Ureter (tissue), 1 donor: ENCODE results near the gene LAMC3. TPM values are rescaled to one million over a fixed set of nuclear protein-coding genes. Genes with fewer than 3 reads are reported as not detected.

Experiments
- DNase-seq: peaks from one replicate; pipeline ENCODE4 v3.0.0-alpha.2; 2020; ENCODE audit warnings: low spot score
- total RNA-seq: library from RNA; stranded (reverse); gene quantifications from one replicate; pipeline ENCODE4 v1.2.4, GENCODE V29; 2023
- donor health status: DM: yes; HTN: yes; CAD: no.

The LAMC3 gene
- total RNA-seq, result 50.6 TPM

DNA sequence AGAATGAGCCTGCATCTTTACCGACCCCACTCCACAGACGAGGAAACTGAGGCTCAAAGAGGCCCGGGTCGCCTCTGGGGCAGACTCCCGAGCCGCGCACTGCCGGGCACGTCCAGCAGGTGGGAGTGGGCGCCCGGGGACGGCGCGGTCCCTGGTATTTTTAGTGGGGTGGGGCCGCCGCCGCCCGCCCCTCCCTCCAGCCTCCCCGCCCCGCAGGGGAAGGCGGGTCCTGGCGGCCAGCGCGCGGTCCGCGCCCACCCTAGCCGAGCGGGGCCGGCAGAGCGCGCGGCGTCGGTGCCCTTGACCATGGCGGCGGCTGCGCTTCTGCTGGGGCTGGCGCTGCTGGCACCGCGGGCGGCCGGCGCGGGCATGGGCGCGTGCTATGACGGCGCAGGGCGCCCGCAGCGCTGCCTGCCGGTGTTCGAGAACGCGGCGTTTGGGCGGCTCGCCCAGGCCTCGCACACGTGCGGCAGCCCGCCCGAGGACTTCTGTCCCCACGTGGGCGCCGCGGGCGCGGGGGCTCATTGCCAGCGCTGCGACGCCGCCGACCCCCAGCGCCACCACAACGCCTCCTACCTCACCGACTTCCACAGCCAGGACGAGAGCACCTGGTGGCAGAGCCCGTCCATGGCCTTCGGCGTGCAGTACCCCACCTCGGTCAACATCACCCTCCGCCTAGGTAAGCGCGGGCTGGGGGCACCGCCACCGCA lies at the start of gene LAMC3:
Gene LAMC3, plus strand, starts transcription at position 266 of the 710 bp plus-strand sequence. Its CDS starts 41 bp downstream, at position 307.
- no peak for DNase-seq

DNA sequence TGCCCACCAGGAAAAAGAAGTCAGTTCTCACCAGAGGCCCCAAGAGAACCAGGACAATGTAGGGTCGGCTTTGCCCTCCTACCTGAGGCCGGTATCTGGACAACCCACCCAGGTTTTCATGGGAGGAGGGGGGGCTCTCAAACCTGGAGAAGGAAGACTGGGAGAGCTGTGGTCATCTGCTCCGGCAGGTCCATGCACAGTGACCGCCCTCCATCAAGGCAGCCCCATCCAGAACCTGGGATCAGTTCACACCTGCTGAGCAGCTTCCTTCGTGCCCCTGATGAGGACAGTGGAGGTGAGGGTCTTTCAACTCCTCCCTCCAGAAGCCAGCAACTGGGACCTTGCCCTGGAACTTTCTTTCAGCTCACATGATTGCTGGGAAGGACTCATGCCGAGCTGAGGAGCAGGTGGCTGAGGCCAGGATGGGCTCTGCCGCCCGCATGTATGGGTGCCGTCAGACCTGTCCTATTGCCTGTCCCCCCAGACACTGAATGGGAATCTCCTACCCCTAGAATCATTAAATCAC lies 49.1 kb upstream of the LAMC3 start:
- DNase-seq, result no peak

DNA sequence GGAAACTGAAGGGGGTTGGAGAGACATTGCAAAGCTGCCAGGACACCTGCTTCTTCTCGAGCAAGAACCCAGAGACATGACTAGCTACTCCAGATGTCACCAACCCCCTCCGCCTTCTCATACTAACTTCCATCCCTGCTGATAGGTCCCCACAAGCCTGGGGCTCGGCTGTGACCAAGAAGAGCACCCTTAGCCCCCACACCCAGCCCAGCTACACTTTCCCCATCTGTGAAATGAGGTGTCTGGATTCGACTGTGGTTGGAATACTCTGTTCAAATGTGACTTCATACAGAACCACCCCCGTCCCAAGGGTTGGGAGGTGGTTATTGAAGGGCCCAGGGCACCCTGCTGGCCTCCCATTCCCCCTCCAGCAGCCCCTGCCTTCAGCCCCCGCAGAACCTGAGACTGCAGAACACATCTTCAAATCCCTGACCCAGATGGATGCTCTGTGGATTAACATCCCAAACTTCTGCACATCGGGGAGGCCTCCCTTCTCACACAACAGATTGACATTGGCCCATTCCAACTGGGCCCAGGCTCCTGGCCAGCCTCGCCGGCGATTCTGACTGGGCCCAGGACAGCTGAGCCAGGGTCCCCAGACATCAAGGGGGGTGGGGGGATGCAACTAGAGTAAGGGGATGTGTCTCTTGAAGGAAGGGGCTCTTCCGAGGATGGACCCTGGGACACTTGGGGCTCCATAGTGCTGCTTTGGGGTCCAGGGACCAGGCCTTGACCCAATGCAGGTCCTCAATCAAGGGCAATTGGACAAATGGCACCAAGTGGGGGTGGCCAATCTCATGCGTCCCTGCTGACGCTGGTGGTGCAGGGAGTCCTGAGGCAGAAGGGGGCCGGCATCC lies 48.2 kb upstream of the LAMC3 start:
- DNase-seq, result no peak

DNA sequence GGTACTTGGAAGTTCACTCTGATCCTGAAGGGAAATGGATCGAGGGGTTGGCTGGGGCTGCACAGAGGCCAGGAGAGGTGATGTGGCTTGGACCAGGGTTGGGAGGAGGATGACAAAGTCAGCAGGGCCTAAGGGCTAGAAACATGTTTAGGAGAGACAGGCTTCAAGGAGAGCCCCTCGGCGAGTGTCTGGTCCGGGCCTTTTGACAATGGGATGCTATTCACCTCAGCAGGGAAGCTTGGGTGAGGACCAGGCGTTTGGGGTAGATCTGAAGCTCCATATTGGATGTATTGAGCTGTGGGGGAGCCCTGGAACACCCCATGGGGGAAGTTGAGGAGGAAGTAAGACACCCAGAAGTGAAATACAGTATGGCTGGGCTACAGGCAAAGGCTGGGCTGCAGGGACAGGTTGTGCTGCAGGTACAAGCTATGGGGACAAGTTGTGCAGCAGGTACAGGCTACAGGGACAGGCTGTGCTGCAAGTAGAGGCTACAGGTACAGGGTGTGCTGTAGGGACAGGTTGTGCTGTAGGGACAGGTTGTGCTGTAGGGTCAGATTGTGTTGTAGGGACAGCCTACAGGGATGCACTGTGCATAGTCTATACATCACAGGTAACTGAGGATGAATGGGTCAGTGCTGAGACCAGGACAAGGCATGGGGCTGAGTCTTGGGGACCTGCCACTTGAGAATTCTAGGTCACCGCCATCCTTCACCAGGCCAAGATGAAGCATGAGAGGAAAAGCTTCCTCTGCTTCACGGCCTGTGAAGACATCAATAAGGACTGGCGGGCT lies 47.3 kb upstream of the LAMC3 start:
- no peak for DNase-seq

DNA sequence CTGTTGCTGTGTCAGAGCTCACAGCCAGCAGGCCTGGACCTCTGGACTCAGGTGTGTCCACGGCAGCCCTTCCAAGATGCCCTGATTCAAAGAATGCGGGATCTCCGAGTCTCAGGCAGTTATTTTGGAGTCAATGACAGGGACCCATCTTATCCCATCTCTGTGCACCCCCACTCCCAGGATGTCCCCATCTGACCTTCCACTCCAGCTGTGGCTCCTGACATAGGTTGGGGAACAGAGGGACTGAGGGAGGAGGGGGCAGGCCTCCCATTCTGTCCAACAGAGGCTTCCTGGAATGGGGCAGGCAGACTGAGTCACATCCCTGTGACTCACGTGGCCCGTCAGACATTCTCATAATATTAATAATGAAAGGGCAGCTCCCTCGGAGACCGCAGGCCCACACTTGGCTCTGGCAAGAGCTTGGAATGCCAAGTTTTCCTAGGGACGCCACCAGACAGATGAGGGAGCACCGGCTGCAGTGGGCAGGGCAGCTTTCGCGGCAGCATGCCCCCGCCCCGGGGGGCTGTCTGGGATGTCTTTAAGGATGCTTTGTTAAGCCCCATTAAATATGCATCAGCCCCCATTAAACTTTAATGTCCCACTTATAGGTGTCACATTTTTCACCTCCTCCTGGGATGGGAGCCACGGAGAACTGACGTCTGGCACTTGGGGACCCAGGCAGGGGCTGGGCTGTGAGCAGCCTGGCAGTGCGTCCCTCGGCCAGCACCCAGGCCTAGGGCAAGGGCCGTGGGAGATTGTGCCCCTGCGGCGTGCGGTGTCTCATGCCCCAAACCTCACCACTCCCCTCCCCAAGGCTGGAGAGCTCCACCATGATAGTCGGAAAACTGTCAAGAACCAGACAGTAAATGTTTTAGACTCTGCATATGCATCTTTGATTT lies 46.3 kb upstream of the LAMC3 start:
- no peak for DNase-seq

DNA sequence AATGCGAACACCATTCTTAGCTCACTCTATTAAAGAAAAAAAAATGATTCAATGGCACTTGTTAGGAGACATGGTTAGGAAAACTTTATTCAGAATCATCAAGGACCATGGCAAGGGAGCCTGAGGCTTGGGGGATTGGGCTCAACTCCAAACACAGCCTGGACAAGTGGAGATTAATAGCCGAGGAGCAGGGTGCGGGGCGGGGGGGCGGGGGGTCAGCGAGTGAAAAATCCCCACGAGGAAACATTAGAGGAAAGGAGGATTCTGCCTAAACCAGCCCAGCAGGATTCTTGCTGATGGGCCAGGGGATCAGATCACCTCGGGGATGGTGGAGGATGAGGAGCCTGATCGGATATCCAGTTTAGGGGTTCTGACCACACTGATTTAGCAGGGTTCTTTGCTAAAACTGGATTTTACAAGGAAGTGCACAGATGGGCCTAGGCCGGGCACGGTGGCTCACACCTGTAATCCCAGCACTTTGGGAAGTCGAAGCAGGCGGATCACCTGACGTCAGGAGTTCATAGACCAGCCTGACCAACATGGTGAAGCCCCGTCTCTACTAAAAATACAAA lies 45.6 kb upstream of the LAMC3 start:
- no peak for DNase-seq

DNA sequence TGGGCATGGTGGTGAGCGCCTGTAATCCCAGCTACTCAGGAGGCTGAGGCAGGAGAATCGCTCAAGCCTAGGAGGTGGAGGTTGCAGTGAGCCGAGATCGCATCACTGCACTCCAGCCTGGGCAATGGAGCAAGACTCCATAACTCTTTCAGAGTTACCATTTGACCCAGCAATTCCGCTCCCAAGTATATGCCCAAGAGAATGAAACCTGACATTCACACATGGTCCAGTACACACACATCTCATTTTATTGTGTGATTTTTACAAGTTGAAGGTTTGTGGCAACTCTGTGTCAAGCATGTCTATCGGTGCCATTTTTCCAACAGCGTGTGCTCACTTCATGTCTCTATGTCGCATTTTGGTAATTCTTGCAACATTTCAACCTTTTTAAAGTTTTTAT lies 45.1 kb upstream of the LAMC3 start:
- no peak for DNase-seq

DNA sequence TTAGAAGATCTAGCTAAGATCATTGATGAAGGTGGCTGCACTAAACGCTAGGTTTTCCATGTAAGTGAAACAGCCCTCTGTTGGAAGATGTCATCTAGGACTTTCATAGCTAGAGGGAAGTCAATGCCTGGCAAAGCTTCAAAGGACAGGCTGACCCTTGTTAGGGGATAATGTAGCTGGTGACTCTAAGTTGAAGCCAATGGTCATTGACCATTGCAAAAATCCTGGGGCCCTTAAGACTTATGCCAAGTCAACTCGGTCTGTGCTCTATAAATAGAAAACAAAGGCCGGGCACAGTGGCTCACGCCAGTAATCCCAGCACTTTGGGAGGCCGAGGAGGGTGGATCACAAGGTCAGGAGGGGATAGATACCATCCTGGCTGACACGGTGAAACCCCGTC lies 43.3 kb upstream of the LAMC3 start:
- DNase-seq, result no peak

DNA sequence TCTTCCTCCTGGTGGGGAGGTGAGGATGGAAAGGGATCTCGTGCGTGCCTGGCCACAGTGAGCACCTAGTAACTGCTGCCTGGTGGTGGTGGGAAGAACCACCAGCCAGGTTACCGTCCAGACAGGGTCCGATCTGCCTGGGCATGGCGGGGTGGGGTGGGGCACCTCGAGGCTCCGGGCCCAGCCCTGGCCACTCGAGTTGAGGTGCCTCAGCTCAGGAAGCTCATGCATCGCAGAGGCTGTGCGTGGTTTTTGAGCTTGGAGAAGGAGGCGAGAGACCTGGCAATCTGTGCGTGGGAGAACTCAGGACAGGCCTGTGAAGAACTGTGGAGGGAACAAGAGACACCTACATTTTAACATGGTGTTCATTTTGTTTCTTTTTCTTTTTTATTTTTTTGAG lies 38.9 kb upstream of the LAMC3 start:
- no peak for DNase-seq

DNA sequence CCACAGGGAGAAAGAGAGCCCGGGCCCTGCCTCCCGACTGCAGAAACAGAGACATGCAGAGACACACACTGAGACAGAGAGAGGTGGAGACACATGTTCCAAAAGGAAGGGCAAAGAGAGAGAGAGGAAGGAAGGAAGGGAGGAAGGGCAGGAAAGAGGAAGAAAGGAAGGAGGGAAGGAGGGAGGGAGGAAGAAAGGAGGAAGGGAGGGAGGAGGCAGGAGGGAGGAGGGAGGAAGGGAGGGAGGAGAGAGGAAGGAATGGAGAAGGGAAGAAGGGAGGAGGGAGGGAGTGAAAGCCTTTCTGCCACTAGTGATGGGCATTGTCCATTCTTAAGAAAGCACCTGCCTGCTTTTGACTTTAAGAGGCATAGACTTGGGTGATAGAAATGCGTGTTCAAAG lies 38.1 kb upstream of the LAMC3 start:
- no peak for DNase-seq

DNA sequence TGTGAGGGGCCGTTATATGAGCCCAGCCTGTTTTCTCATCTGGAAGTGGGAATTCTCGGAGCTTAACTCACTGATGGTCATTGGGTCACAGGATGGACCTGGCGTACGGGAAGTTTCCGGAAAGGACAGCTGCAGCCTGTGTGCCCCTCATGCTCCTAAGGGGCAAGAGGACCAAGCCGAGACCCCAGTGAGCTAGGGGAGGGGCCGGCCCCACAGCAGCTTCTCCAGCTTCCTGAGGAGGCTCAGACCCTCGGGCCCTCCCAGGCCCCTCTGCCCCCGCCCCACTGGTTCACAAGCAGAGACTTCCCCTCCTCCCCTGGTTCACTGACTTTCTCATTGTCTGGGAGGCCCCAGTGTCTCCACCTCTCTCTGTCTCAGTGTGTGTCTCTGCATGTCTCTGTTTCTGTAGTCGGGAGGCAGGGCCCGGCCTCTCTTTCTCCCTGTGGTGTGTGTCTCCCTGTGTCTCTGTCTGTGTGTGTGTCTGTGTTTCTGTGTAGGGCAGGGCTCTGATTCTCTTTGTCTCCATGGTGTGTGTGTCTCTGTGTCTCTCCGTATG lies 37.6 kb upstream of the LAMC3 start:
- DNase-seq, result no peak

DNA sequence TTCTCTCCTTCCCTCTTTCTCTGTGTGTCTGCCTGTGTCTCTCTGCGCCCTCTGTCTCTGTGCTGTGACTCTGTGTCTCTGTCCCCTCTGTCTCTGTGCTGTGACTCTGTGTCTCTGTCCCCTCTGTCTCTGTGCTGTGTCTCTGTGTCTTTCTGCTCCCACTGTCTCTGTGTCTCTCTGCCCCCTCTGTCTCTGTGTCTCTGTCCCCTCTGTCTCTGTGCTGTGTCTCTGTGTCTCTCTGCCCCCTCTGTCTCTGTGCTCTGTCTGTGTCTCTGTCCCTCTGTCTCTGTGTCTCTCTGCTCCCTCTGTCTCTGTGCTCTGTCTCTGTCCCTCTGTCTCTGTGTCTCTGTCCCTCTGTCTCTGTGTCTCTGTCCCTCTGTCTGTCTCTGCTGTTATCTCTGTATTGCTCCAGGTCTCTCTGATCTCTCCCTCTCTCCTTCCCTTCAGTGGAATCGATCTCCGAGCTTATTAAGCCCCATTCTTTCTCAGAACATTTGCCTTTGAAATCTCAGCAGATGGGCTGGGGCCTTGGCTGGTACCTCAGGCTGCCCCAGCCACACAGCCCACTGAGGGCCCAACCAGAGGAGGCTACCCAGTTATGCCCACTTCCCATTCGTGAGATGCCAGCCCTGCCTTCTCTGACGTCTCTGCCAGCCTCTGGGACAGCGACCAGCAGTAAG lies 36.6 kb upstream of the LAMC3 start:
- DNase-seq, result no peak

DNA sequence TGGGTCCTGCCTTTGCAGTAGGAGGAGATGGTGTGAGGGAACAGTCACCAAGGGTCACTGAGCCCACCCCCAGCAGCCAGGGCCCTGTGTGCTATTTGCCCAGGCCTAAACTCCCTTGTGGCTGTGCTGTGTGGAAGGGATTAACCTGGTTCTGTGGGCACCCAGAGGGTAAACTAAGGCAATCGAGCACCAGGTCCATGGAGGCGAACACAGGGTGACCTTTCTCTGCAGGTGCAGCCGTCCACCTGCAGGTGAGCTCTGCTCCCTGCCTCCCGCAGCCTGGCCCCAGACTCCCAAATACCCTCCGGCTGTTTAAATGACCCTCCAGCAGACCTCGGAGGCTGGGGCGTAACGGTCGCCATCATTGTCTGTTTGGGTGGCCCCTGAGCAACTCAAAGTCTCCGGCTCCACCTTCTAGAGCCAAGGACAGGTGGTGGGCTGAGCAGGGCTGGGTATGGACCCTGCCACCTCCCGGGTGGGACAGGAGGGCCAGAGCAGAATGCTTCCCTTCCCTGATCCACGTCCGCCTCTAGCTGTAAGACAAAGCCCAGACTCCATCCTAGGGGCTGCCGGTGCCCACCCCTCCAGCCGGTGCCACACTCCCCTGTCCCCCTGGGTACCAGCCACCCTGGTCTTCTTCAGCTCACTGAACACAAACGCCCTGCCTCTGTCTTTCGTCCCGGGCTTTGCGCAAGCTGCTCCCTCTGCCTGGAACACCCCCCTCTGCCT lies 35.9 kb upstream of the LAMC3 start:
- no peak for DNase-seq

DNA sequence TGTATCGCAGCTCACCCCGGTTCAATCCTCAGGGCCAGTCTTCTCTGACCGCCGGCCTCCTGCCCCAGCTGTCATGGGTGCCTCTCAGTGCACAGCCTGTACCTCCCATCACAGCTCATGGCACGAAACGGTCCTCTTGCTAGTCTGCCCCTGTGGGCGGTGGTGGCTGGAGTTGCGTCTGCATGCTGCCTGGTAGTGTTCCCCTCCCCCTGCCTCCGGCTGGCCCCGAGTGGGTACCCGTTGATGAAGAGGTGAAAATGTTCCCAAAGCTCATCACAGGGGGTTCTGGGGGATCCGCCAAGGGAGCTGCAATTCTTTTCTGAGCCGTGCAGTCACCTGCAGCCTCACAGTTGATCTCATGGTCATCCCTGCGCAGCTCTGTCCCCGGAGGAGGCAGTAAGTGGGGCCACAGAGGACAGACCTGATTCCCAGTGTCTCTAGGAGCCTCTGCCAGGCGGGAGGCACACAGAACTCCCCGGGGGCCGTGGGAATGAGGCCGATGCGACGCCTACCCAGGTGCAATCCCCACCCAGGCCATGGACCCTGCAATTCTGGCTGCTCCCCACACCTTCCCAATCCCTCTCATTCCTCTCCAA lies 35.2 kb upstream of the LAMC3 start:
- no peak for DNase-seq

DNA sequence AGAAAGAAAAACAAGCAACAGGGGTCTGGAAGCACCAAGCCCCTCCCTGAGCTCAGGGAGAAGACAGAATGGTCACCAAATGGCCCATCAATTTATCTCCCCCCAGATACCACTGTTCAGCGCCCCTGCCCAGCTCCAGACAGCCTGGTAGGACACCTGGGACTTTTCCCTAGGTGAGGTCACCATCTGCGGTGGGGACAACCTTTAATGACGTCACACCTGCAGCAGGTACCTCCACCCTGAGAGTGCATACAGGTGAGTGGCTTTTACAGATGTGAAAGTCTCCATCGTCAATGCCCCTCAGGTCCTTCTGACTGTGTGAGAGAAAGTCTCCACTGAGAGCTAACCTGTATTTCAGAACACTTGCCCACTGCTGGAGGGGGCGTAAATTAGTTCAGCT lies 34.3 kb upstream of the LAMC3 start:
- no peak for DNase-seq

DNA sequence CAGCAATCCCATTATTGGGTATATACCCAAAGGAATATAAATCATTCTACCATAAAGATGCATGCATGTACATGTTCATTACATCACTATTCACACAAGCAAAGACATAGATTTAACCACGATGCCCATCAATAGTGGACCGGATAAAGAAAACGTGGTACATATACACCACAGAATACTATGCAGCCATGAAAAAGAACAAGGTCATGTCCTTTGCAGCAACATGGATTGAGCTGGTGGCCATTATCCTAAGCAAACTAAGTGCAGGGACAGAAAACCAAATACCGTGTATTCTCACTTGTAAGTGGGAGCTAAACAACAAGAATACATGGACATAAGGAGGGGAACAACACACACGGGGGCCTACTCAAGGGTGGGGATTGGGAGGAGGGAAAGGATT lies 33.8 kb upstream of the LAMC3 start:
- no peak for DNase-seq

DNA sequence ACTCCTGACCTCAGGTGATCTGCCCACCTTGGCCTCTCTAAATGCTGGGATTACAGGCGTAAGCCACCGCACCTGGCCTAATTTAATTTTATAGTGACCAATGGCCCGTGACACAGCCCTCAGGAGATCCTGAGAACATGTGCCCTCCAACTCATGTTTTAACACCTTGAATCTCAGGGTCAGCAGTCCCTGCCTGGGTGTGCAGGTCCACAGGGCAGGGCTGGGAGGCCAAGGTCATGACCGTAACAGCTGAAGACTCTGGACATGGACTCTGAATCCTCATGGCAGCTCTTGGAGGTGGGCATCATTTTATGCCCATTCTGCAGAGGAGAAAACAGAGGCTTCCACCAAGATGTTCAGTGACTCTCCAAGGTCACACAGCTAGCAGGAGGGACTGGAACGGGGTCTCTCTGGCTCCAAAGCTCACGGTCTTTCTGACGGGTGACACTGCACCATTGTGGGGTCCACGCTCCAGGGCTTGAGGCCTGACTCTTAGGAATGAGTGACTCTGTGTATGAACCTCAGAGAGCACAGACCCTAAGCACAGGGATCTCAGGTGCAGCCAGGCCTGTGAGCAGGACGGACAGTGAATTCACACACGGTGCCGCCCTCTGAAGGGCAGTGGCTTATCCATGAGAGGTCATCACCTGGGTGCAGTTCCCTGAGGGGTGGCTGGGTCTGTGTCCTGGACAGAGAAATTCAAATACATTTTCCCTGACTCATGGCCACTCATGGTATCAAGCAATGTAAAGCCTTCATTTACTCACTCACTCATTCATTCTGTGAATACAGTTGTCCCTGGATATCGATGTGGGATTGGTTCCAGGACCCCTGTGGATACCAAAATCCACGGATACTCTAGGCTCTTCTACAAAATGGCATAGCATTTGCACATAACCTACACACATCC lies 32.8 kb upstream of the LAMC3 start:
- DNase-seq, result no peak

DNA sequence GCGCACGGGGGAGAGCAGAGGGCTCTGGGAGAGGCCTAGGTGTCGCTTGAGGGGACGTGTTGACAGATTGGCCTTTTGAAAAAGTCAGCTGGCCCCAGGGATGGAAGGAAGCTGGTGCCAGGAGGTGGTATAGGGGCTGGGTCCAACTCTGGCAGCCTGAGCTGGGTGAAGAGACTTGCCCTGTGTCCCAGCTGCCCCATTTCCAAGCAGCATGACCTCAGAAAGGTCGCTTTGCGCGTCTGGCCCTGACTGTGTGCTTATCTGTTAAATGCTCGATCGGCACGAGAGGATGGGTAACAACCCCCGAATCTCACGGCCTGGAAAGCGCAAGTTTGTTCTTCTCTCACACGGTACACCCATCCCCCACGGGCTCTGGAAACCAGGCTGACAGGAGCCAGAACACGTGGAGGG lies 31.2 kb upstream of the LAMC3 start:
- no peak for DNase-seq
